Endothelial cell (in vitro differentiated cells): Measurements from ENCODE around the gene ACADSB. TPM values are rescaled to one million over a fixed set of nuclear protein-coding genes. Genes with fewer than 3 reads are reported as not detected.

Experiments
- DNase-seq: peaks from one replicate; pipeline ENCODE4 v3.0.0; 2021; ENCODE audit warnings: low spot score
- H3K27ac Mint-ChIP-seq: one replicate; pipeline ENCODE4 v1.8.0; 2021; ENCODE audit warnings: mixed read lengths, inconsistent platforms; ENCODE audit not compliant: unreplicated experiment
- H3K27me3 Mint-ChIP-seq: one replicate; pipeline ENCODE4 v1.8.0; 2021; ENCODE audit warnings: mild to moderate bottlenecking, moderate library complexity, mixed read lengths, inconsistent platforms; ENCODE audit not compliant: unreplicated experiment
- H3K36me3 Mint-ChIP-seq: one replicate; pipeline ENCODE4 v1.8.0; 2021; ENCODE audit warnings: mild to moderate bottlenecking, low read depth, mixed read lengths, inconsistent platforms; ENCODE audit not compliant: unreplicated experiment
- H3K4me1 Mint-ChIP-seq: one replicate; pipeline ENCODE4 v1.8.0; 2021; ENCODE audit warnings: mild to moderate bottlenecking, mixed read lengths, inconsistent platforms; ENCODE audit not compliant: unreplicated experiment
- H3K4me3 Mint-ChIP-seq: one replicate; pipeline ENCODE4 v1.8.0; 2021; ENCODE audit warnings: mild to moderate bottlenecking, mixed read lengths, inconsistent platforms; ENCODE audit not compliant: unreplicated experiment
- H3K9me3 Mint-ChIP-seq: one replicate; pipeline ENCODE4 v1.8.0; 2021; ENCODE audit warnings: mixed read lengths, inconsistent platforms; ENCODE audit not compliant: unreplicated experiment
- CTCF ChIP-seq: fragments of 200-600 bp; sonication (generic); IDR thresholded peaks from one replicate; pipeline ENCODE4 v1.5.0; 2021; ENCODE audit warnings: antibody characterized with exemption; ENCODE audit not compliant: unreplicated experiment
- total RNA-seq: library from RNA; stranded (reverse); fragmentation: NEBNext Ultra II Directional; extraction: Animal tissue kit (Norgen Biotek cat#: 25700); gene quantifications from one replicate; pipeline ENCODE4 v1.2.1, GENCODE V29; 2021; ENCODE audit not compliant: unreplicated experiment

Gene ACADSB
- total RNA-seq, 1 donor from 2014 or later, result 35.6 TPM

GRCh38 chr10:123018531-123018930 is 9.7 kb downstream of the ACADSB start:
- Mint-ChIP-seq H3K27me3 (no peaks in the 10 kb centered on the region), H3K4me1 (peaks cover 3% of the 10 kb centered on the region), H3K27ac (no peak overlapping the region)

GRCh38 chr10:123019264-123019663 is 10.5 kb downstream of the ACADSB start:
- no peak overlapping the region for H3K27ac Mint-ChIP-seq
- peaks cover 7% of the 10 kb centered on the region for H3K4me1 Mint-ChIP-seq
- H3K36me3 Mint-ChIP-seq, result no peaks in the 10 kb centered on the region
- H3K27me3 Mint-ChIP-seq, result no peaks in the 10 kb centered on the region
- TF ChIP-seq CTCF, result no peak
- no peak overlapping the region for H3K4me3 Mint-ChIP-seq
- H3K9me3 Mint-ChIP-seq, result no peaks in the 10 kb centered on the region
- DNase-seq, result no peak

More at GRCh38 chr10:123018531-123018930, 9.7 kb downstream of the ACADSB start:
- no peak for DNase-seq
- peaks cover 4% of the 10 kb centered on the region for H3K36me3 Mint-ChIP-seq
- no peak for TF ChIP-seq CTCF
- H3K4me3 Mint-ChIP-seq, result no peak overlapping the region
- no peaks in the 10 kb centered on the region for H3K9me3 Mint-ChIP-seq

- no peaks in the 10 kb centered on the region for H3K27me3 Mint-ChIP-seq
- H3K4me3 Mint-ChIP-seq, result no peak overlapping the region
- no peaks in the 10 kb centered on the region for H3K36me3 Mint-ChIP-seq
- peaks cover 9% of the 10 kb centered on the region for H3K4me1 Mint-ChIP-seq
- TF ChIP-seq CTCF, result no peak
- H3K9me3 Mint-ChIP-seq, result no peaks in the 10 kb centered on the region
- H3K27ac Mint-ChIP-seq, result no peak overlapping the region
- no peak for DNase-seq
These were observed 11.3 kb downstream of the ACADSB start for GRCh38 chr10:123019941-123020703.

- peak; percentile 22 for TF ChIP-seq CTCF
- H3K4me1 Mint-ChIP-seq, result peaks cover 9% of the 10 kb centered on the region
- DNase-seq, result no peak
- no peak overlapping the region for H3K4me3 Mint-ChIP-seq
- no peak overlapping the region for H3K27ac Mint-ChIP-seq
- no peaks in the 10 kb centered on the region for H3K27me3 Mint-ChIP-seq
- no peaks in the 10 kb centered on the region for H3K9me3 Mint-ChIP-seq
- H3K36me3 Mint-ChIP-seq, result no peaks in the 10 kb centered on the region
These were observed 12.7 kb downstream of the ACADSB start for GRCh38 chr10:123021517-123021916.

- no peak for TF ChIP-seq CTCF
- DNase-seq, result no peak
- no peaks in the 10 kb centered on the region for H3K36me3 Mint-ChIP-seq
- no peak overlapping the region for H3K27ac Mint-ChIP-seq
- no peaks in the 10 kb centered on the region for H3K27me3 Mint-ChIP-seq
- H3K4me3 Mint-ChIP-seq, result no peak overlapping the region
- H3K4me1 Mint-ChIP-seq, result peaks cover 15% of the 10 kb centered on the region
- H3K9me3 Mint-ChIP-seq, result no peaks in the 10 kb centered on the region
These were observed 15.7 kb downstream of the ACADSB start for GRCh38 chr10:123024540-123024939.
